ENCODE results near the gene FAM222A.

Gene FAM222A

DNA sequence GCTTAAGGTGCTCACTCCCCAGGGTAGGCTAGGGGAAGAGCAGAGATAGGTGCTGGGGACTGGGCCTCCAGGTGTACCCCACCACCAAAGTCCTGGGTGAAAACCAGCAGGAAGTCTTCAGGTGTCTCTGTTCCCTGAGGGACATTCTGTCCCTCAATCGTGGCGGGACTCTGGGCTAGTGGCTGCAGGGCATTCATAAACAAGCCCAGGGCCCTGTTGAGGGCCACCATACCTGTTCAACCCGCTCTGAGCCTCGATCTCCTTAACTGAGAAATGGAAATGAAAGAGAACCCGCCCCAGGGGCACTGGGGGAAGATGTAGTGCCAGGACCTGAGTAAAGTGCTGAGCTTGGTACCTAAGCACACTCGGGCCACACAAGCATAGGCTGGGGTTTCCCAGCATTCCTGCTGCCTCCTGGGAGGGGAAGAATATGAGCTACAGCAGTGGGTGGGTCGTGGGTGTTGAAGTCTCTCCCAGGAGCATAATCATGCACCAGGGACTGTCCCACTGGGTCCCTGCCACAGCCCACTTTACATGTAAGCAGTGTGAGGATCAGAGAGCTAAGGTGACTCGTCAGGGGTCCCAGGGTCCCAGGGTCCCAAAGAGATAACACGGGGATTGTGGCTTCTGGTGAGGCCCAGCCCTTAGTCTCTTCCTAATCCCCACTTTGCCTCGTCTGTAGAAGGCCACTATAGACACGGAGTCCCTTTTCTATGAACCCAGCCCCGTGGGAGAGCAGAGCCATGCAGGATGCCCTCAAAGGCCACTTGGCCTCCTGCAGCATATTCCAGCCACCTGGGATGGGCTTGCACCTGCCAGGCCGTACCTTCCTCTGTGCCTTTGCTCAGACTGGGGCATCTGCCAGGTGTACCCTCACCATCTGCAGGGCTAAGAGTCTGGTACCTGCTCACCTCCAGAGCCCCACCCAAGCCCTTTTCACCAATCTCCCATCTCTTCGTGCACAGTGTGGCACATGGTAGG, 14.4 kb downstream of the FAM222A start:
- DNase-seq (ENCODE audit: low read depth), result no peak
- TF ChIP-seq, protein P1, sequence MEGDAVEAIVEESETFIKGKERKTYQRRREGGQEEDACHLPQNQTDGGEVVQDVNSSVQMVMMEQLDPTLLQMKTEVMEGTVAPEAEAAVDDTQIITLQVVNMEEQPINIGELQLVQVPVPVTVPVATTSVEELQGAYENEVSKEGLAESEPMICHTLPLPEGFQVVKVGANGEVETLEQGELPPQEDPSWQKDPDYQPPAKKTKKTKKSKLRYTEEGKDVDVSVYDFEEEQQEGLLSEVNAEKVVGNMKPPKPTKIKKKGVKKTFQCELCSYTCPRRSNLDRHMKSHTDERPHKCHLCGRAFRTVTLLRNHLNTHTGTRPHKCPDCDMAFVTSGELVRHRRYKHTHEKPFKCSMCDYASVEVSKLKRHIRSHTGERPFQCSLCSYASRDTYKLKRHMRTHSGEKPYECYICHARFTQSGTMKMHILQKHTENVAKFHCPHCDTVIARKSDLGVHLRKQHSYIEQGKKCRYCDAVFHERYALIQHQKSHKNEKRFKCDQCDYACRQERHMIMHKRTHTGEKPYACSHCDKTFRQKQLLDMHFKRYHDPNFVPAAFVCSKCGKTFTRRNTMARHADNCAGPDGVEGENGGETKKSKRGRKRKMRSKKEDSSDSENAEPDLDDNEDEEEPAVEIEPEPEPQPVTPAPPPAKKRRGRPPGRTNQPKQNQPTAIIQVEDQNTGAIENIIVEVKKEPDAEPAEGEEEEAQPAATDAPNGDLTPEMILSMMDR (IDR thresholded peaks at IDR 0.05; ENCODE audit: control insufficient read depth, insufficient read depth, low read depth, low read length, missing control alignments), result no peak
- no peak overlapping the region for H3K4me3 ChIP-seq (ENCODE audit: control insufficient read depth, low read depth, low read length)

DNA sequence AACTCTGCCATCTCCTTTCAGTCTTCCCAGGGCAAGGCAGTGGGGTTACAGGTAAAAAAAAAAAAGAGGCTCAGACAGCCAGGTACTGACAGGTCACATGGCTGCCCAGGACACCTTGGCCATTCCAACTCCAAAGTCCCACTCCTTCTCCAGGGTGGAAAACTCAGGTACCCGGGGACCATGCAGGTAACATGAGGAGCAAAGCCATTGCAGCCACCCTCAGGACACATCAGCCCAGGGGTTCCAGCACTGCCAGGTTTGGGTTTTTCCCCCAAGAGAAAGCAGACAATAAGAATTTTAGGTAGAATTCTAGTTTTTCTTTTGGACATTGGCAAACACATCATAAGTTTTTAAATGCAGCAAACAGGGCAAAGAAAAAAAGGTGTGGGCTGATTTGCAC, 15.3 kb downstream of the FAM222A start:
- no peak overlapping the region for H3K4me3 ChIP-seq (ENCODE audit: control insufficient read depth, low read depth, low read length)
- no peak for DNase-seq (ENCODE audit: low read depth)
- TF ChIP-seq, protein P1 (IDR thresholded peaks at IDR 0.05; ENCODE audit: control insufficient read depth, insufficient read depth, low read depth, low read length, missing control alignments), result no peak

DNA sequence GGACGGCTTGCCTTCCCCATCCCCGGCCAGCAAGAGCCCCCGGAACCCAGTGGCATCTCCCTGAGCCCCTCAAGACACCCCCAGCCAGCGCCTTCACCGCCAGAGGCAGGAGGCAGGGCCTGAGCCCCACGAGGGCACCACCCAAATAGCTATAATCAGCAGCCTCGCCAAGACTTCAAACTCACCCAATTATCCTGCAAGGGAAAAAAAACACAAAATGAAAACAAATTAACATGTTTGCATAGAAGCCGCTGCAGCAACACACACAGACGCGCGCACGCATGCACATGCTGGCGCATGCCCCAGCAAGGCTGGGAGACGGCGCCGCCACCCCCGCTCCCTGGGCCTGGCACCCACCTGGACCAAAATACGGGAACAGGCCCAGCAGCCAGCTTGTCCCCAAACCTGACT, 15.8 kb downstream of the FAM222A start:
- no peak overlapping the region for H3K4me3 ChIP-seq (ENCODE audit: control insufficient read depth, low read depth, low read length)
- no peak for DNase-seq (ENCODE audit: low read depth)
- TF ChIP-seq, protein P1 (IDR thresholded peaks at IDR 0.05; ENCODE audit: control insufficient read depth, insufficient read depth, low read depth, low read length, missing control alignments), result no peak

GRCh38 chr12:109729801-109730200, 16.2 kb downstream of the FAM222A start:
- H3K4me3 ChIP-seq (ENCODE audit: control insufficient read depth, low read depth, low read length), result no peak overlapping the region
- TF ChIP-seq, protein P1 (IDR thresholded peaks at IDR 0.05; ENCODE audit: control insufficient read depth, insufficient read depth, low read depth, low read length, missing control alignments), result no peak
- DNase-seq (ENCODE audit: low read depth), result no peak

DNA sequence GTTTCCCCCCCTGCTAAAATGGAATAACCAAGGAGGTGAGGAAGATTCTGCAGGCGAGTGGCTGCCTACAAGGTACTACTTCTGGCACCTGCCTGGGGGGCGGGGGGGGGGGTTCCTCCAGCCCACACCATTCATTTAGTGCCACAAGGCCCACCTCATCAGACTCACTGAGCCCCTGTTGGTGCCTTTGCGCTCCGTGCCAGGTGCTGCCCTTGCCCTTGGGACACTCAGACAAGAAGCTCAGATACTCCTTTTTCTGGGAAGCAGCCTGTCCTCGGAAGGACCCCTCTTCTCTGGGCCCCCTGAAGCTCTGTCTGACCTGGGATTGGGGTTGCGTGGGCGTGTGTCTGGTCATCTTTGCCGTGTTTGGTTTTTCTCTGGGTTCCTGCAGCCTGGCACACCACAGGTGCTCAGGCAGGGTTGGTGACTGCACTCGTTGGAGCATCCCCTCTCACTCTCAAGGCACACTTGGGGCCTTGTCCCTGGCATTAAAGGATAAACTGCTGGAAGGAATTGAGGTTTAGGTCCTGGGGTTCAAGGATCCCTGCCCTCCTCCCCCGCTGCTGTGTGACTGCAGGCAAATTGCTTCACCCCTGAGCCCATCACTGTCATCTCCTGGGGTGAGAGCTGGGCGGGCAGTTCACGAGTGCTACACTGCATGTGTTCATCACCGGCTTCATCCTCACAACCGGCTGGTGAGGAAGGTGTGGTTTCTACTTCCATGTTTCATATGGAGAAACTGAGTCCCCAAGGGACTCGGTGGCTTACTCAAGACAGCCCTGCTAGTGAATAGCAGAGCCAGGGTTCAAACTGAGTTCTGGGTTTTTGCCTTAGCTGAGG, 16.9 kb downstream of the FAM222A start:
- DNase-seq (ENCODE audit: low read depth), result no peak
- TF ChIP-seq, protein P1 (IDR thresholded peaks at IDR 0.05; ENCODE audit: control insufficient read depth, insufficient read depth, low read depth, low read length, missing control alignments), result no peak
- no peak overlapping the region for H3K4me3 ChIP-seq (ENCODE audit: control insufficient read depth, low read depth, low read length)

GRCh38 chr12:109731231-109731731, 17.7 kb downstream of the FAM222A start:
- TF ChIP-seq, protein P1 (IDR thresholded peaks at IDR 0.05; ENCODE audit: control insufficient read depth, insufficient read depth, low read depth, low read length, missing control alignments), result no peak
- no peak for DNase-seq (ENCODE audit: low read depth)
- H3K4me3 ChIP-seq (ENCODE audit: control insufficient read depth, low read depth, low read length), result no peak overlapping the region
